Breast epithelium (tissue), 4 donors: ENCODE measurements around the gene ANKRD1. TPM values are rescaled to one million over a fixed set of nuclear protein-coding genes. Genes with fewer than 3 reads are reported as not detected.

Experiments
- DNase-seq, 2 donors: peaks; one replicate each; pipeline ENCODE4 v3.0.0-alpha.2; 2019; ENCODE audit warnings: low spot score in 2 of 2
- H3K27ac ChIP-seq, 2 donors: fragments of 200-600 bp; sonication (generic) in 1 of 2; one replicate each; pipeline ENCODE4 v1.5.1; 2016 to 2019; ENCODE audit warnings: mild to moderate bottlenecking in 1 of 2
- H3K27me3 ChIP-seq, 2 donors: fragments of 200-600 bp; sonication (generic) in 1 of 2; one replicate each; pipeline versions ENCODE4 v1.5.1 to v1.6.0; 2017 to 2019; ENCODE audit warnings: control low read depth in 1 of 2, mild to moderate bottlenecking in 1 of 2
- H3K36me3 ChIP-seq: fragments of 200-600 bp; one replicate; pipeline ENCODE4 v1.5.1; 2019
- H3K4me1 ChIP-seq, 2 donors: fragments of 200-600 bp; sonication (generic); one replicate each; pipeline ENCODE4 v1.5.1; 2016 to 2019; ENCODE audit warnings: control low read depth in 1 of 2
- H3K4me3 ChIP-seq, 3 donors: fragments of 200-600 bp; sonication (generic); 1 replicate in 2 of 3; 2 replicates in 1 of 3; pipeline ENCODE4 v1.5.1; 2016 to 2019; ENCODE audit warnings: mild to moderate bottlenecking in 3 of 3, moderate library complexity in 2 of 3
- H3K9me3 ChIP-seq, 2 donors: fragments of 200-600 bp; sonication (generic) in 1 of 2; one replicate each; pipeline ENCODE4 v1.5.1; 2016 to 2019; ENCODE audit warnings: control low read depth in 1 of 2
- POLR2A ChIP-seq: fragments of 450-650 bp; IDR thresholded peaks from one replicate; pipeline ENCODE4 v1.6.1; 2016; ENCODE audit warnings: antibody characterized with exemption, mild to moderate bottlenecking, moderate library complexity
- POLR2AphosphoS5 ChIP-seq, 3 donors: sonication (generic); formaldehyde crosslinking; IDR thresholded peaks; one replicate each; pipeline ENCODE4 v1.6.1; 2017; ENCODE audit warnings: antibody characterized with exemption in 3 of 3
- intact Hi-C: fragments of 100-400 bp; cut with DNase I; formaldehyde crosslinking; loops from one replicate; pipeline ENCODE4 v1.15.1; 2023; ENCODE audit warnings: low total_unique reads
- total RNA-seq, 3 donors: library from RNA; depleted of rRNA; stranded (reverse); fragments of >200 nt; gene quantifications; one replicate each; pipeline ENCODE4 v1.1.0, GENCODE V29; 2016
- TF ChIP-seq, protein P1 (sequence below), 3 donors: fragments of 450-650 bp; IDR thresholded peaks; one replicate each; pipeline ENCODE4 v1.5.1; 2016 to 2017; ENCODE audit warnings: antibody characterized with exemption in 3 of 3, mild to moderate bottlenecking in 3 of 3, moderate library complexity in 3 of 3

ANKRD1 gene
- total RNA-seq, 3 donors from 2014 or later: 0.32 to 0.66 TPM; not detected in 1

DNA sequence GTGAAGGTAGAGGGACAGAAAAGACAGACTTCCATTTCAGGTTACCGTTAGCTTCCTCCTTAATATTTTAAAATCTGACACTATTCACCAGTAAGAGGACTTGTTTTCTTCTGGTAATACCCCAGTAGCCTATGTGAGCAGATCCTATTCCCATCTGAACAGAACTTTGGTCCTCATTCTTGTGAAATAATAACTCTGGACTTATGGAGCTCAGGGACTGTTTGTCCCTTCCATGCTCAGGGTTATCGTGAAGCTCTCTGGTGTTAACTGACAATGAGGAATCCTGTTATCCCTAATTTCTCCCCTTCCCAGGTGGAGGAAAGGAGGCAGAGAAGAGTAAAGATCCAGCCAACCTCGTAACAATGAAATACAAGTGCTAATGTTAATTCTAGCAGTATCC is 47.0 kb upstream of the ANKRD1 start:
- TF ChIP-seq POLR2AphosphoS5 (IDR thresholded peaks at IDR 0.05) (no peak), POLR2A (no peak)
- TF ChIP-seq, protein P1, sequence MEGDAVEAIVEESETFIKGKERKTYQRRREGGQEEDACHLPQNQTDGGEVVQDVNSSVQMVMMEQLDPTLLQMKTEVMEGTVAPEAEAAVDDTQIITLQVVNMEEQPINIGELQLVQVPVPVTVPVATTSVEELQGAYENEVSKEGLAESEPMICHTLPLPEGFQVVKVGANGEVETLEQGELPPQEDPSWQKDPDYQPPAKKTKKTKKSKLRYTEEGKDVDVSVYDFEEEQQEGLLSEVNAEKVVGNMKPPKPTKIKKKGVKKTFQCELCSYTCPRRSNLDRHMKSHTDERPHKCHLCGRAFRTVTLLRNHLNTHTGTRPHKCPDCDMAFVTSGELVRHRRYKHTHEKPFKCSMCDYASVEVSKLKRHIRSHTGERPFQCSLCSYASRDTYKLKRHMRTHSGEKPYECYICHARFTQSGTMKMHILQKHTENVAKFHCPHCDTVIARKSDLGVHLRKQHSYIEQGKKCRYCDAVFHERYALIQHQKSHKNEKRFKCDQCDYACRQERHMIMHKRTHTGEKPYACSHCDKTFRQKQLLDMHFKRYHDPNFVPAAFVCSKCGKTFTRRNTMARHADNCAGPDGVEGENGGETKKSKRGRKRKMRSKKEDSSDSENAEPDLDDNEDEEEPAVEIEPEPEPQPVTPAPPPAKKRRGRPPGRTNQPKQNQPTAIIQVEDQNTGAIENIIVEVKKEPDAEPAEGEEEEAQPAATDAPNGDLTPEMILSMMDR (IDR thresholded peaks at IDR 0.05): no peak
- Histone ChIP-seq H3K27ac (no peak overlapping the region), H3K4me3 (no peak overlapping the region), H3K9me3 (no peaks in the 10 kb centered on the region), H3K36me3 (no peaks in the 10 kb centered on the region), H3K4me1 (no peaks in the 10 kb centered on the region), H3K27me3 (no peaks in the 10 kb centered on the region)
- intact Hi-C loops: no loop called here
- no peak for DNase-seq

DNA sequence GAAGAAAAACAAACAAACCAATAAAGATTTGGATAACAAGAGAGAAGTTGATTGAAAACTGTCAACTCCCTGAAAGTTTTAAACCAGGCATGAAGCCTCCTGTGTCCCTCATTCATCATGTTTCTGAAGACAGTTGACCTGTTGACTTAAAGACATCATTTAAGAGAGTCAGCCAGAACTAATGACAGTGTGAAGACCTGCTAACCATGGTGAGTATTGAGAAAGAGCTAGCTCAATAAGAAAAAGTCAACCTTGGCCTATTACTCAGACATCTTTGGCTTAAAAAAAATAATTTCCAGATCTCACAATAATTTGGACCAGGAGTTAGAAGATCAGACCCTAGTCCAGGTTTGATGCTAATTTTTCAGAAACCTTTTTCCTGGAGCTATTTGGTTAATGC is 45.3 kb upstream of the ANKRD1 start:
- no peaks in the 10 kb centered on the region for H3K4me1 ChIP-seq
- intact Hi-C loops: no loop called here
- H3K36me3 ChIP-seq: no peaks in the 10 kb centered on the region
- no peak overlapping the region for H3K27ac ChIP-seq
- no peak overlapping the region for H3K4me3 ChIP-seq
- H3K9me3 ChIP-seq: no peaks in the 10 kb centered on the region
- H3K27me3 ChIP-seq: no peaks in the 10 kb centered on the region
- no peak for TF ChIP-seq POLR2A
- DNase-seq: no peak

DNA sequence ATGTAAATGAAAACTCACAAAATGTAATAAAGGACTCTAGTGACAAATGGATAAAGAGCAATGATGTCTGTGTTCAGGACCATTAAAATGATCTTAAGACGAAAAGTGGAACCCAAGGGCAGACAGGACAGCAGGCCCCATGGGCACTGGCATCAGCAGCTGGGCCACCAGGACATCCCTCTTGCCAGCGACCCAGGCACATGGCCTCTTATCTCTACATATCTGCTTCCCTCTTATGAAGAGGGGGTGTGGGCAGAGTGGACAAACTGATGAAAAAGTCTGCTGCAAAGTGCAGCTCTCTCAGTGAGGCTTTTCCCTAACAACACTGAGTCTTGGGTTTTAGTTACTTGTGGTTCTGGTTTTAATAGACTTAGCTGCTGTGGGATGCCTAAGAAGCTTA is 44.8 kb upstream of the ANKRD1 start:
- H3K36me3 ChIP-seq: no peaks in the 10 kb centered on the region
- H3K9me3 ChIP-seq: no peaks in the 10 kb centered on the region
- intact Hi-C loops: no loop called here
- H3K27ac ChIP-seq: no peak overlapping the region
- H3K4me1 ChIP-seq: no peaks in the 10 kb centered on the region
- no peaks in the 10 kb centered on the region for H3K27me3 ChIP-seq
- H3K4me3 ChIP-seq: no peak overlapping the region
- DNase-seq: no peak
- TF ChIP-seq POLR2A: no peak
- TF ChIP-seq POLR2AphosphoS5 (IDR thresholded peaks at IDR 0.05): no peak
- TF ChIP-seq, protein P1 (IDR thresholded peaks at IDR 0.05): no peak

DNA sequence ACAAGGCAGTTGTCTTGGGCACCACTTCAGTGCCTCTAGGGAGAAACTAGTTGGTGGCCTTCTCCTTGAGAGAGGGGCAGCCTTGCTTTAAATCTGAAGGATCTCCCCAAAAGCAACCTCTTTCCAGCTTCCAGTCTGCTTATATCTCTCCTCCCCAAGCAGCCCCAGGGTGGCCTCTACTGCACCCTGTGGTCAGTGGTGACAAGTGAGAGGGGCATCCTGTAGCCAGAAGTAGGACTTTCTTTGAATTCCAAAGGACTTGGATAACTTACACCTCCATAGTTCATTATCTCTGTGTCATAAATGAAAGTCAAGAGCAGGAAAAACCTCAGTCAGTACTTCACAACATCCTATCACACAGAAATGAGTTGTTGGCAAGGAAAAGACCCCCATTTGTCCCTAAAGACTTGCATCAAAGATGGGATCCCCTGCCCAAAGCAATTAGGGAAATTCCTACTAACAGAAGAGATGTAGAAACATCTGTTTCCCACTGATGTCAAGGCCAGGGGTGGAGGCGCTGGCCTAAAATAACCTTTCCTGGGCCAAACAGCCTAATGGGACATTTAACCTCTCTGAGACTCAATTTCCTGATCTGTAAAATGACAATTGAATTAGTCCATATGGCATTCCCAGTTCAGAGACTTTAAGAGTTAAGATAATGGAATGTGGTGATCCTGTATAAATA is 44.0 kb upstream of the ANKRD1 start:
- DNase-seq: no peak
- no peak overlapping the region for H3K4me3 ChIP-seq
- no peak overlapping the region for H3K27ac ChIP-seq
- intact Hi-C loops: no loop called here
- no peaks in the 10 kb centered on the region for H3K9me3 ChIP-seq
- H3K27me3 ChIP-seq: no peaks in the 10 kb centered on the region
- H3K4me1 ChIP-seq: no peaks in the 10 kb centered on the region
- H3K36me3 ChIP-seq: no peaks in the 10 kb centered on the region
- TF ChIP-seq POLR2A (no peak), POLR2AphosphoS5 (IDR thresholded peaks at IDR 0.05) (no peak)
- TF ChIP-seq, protein P1 (IDR thresholded peaks at IDR 0.05): no peak

DNA sequence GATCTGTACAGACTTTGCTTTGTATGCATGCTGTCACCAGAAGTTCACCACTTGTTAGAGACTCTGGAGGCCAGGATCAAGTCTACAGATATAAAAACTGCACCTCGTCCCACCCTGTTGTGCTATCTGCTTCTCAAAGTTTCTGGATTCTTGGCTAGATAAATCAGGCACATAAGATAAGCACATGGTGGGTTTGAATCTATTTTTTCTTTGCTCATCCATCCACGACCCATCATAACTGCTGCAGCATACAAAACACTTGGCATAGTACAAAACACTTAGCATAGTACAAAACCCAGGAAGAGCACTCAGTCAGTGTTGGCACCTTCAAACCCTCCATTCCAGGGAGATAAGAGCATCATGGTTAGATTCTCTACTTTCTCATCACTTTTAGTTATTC is 42.4 kb upstream of the ANKRD1 start:
- H3K4me1 ChIP-seq: no peaks in the 10 kb centered on the region
- H3K9me3 ChIP-seq: no peaks in the 10 kb centered on the region
- no peaks in the 10 kb centered on the region for H3K27me3 ChIP-seq
- no peak overlapping the region for H3K4me3 ChIP-seq
- TF ChIP-seq, protein P1 (IDR thresholded peaks at IDR 0.05): no peak
- TF ChIP-seq POLR2AphosphoS5 (IDR thresholded peaks at IDR 0.05): no peak
- TF ChIP-seq POLR2A: no peak
- intact Hi-C loops: no loop called here
- H3K36me3 ChIP-seq: no peaks in the 10 kb centered on the region
- no peak overlapping the region for H3K27ac ChIP-seq
- no peak for DNase-seq
